COLO829 (cell line): Measurements from ENCODE around the gene ABCB8.

Source experiments
- DNase-seq: peaks from one replicate; pipeline ENCODE4 v3.0.0; 2012; ENCODE audit warnings: low spot score

Gene ABCB8

DNA sequence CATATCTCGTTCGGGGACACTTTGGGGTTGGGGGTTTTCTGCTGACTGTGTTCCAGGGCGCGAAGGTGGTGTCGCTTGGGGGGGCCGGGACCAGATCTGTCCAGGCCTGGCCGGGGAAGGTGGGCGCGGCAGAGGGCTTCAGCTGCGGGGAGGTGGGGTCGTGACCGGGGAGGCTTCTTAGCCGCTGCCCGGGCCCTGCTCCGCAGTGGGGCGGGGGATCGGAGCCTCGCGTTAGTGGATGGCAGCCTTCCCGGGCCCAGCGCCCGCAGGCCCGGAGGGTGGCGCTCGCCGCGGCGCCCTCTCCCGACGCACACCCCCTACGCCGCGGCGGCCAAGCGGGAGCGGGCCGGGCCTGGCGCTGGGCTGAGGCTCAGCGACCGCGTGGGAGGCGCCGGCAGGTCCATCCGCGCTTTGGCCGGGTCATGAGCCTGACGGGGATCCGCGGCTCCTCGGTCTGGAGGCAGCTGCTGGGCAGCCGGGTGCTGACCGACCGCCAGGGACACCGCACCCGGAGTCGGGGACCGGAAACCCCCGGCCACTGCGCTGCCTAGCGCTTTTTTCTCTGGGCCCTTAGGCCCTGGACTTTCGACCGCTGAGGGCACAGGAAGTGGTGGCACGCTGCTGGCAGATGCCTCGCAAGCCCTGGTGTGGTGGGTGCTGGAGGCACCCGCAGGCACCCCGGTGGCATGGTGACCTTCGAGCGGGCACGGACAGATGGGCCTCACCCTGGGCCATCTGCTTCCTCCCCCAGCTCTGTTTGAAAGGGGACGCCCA lies 59.2 kb downstream of the ABCB8 start:
- no peak for DNase-seq

- DNase-seq = no peak
These were observed 60.0 kb downstream of the ABCB8 start for GRCh38 chr7:151088019-151088855.

- DNase-seq = peak; percentile 45
These were observed 60.8 kb downstream of the ABCB8 start for GRCh38 chr7:151088856-151089699.

DNA sequence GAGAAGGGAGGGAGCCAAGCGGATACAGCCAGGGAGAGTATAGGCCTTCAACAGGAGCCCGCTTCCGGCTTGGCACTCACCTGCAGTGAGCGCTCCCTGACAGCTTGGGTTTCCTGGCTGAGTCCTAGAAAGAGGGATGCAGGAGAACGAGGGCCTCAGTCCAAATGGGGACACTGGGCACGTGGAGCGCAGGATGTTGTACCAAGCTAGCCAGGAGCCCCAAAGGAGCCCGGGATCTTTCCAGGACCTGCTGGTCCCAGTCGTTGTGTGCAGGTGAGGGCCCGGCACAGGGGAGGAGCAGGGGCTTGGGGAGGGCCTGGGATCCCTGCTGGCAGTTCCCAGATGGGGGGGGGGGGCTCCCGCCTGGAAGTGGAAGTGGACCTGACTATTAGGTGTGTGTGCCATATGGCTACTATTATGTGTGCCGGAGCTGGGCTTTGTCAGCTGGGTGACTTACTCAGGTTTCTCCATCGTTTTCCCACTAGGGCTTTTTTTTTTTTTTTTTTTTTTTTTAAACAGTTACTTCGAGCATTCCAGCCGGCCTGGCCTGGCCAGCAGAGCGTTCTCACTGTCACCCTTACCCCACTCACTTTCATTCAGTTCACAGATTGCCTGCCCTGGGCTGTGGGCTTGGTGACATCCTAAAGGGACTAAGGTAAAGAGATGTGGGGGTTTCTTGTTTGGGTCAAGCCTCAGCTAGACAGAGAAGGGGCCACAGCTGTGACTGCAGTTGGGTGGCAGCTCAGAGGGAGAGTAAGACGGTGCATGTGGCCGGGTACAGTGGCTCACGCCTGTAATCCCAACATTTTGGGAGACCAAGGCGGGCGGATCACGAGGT lies 61.9 kb downstream of the ABCB8 start:
- no peak for DNase-seq

- DNase-seq = no peak
These were observed 62.8 kb downstream of the ABCB8 start for GRCh38 chr7:151091003-151091402.

- DNase-seq = no peak
These were observed 63.2 kb downstream of the ABCB8 start for GRCh38 chr7:151091431-151091830.

DNA sequence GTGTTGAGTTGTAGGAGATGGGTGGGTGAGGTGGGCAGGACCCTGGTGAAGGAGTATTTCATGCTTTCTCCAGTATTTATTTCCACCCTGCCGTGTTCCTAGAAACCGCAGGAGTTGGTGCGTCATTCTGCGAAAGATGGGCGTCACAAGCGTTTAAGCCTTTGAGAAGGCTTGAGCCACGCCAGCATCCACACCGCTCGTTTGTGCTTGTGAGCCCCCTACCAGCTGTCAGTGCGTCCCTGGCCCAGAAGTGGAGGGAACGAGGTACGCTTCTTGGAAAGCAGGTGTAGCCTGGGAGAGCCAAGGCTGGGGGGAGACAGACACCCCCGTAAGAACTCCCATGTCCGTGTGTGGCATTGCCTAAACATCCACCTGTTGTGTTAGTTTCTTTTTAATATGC lies 63.7 kb downstream of the ABCB8 start:
- no peak for DNase-seq

DNA sequence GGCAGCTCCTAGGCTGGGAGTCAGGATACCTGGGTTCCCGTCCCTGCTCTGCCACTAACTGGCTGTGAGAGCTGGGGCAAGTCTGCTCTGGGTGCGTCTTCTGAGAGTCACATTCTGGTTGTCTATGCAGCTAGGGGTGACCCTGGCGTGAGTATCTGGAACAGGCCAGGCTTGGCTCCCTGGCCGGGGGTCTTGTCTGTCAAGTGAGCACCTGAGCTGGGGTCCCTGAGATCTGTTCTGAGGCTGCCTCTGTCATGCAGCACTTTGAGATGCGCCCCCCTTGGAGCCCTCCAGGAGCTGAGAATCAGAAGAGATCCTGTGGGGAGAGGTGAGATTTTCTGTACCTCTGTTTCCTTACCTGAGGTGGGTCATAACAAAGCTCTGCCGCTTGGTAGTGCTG lies 65.5 kb downstream of the ABCB8 start:
- no peak for DNase-seq

DNA sequence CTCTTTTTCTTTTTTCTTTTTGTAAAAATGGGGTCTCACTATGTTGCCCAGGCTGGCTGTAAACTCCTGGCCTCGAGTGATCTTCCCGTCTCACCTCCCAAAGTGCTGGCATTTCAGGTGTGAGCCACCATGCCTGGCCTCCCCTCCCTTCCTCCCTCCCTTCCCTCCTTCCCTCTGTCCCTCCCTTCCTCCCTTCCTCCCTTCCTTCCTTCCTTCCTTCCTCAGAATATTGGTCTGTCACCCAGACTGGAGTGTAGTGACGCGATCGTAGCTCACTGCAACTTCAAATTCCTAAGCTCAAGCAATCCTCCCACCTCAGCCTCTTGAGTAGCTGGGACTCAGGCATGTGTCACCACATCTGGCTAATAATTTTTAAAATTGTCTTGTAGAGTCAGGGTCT lies 66.4 kb downstream of the ABCB8 start:
- no peak for DNase-seq

DNA sequence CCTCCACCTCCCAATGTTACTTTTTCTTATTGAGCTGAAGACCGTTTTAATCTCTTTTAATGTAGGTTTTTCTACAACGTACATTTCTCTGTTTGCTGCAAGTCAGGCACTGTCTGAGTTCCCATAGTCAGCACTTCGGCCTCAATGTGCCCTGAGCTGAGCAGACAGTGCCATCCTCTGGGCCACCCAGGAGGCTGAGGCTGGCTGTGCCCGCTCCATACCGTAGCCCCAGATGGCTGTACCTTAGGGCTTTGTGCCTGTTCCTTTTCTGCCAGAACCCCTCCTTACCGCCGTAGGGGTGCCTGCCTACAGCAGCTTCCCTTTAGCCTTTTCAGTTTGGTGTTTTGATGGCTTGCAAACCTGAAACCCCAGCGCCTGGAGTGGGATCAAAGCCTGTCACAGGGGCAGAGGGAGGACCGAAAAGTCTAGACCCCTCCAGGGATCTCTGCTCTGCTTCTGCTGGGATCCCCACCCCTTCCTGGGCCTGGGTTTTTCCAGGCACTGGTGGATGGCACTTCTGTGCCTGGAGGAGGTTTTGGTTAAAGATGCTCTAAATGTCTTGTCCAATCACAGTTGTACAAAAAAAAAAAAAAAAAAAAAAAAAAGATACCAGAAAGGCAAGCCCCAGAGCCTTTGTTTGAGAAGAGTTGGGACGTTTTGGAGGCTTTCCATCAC lies 67.0 kb downstream of the ABCB8 start:
- DNase-seq = no peak

GRCh38 chr7:151095828-151096475 lies 67.7 kb downstream of the ABCB8 start:
- no peak for DNase-seq
